Activated naive CD8-positive, alpha-beta T cell treated with anti-CD3 and anti-CD28 coated beads, Interleukin-2, amount 50 U/mL, for 24 hours (primary cell): ENCODE measurements around the gene HOXA13.

Experiments
- ATAC-seq: fragments of 150-1000 bp; cut with Tn5 transposase; one replicate; pipeline ENCODE4 v1.10.0; 2021
- DNase-seq: peaks from one replicate; pipeline ENCODE4 v3.0.0; 2021
- H3K27ac Mint-ChIP-seq: one replicate; pipeline ENCODE4 v1.8.0; 2021; ENCODE audit warnings: mild to moderate bottlenecking, mixed read lengths
- H3K27me3 Mint-ChIP-seq: one replicate; pipeline ENCODE4 v1.8.0; 2021; ENCODE audit warnings: mixed read lengths
- H3K36me3 Mint-ChIP-seq: one replicate; pipeline ENCODE4 v1.8.0; 2021; ENCODE audit warnings: low read depth, mixed read lengths
- H3K4me1 Mint-ChIP-seq: one replicate; pipeline ENCODE4 v1.8.0; 2021; ENCODE audit warnings: mixed read lengths
- H3K4me3 Mint-ChIP-seq: one replicate; pipeline ENCODE4 v1.8.0; 2021; ENCODE audit warnings: mild to moderate bottlenecking, moderate library complexity, mixed read lengths
- H3K9me3 Mint-ChIP-seq: one replicate; pipeline ENCODE4 v1.8.0; 2021; ENCODE audit warnings: mixed read lengths

The HOXA13 gene

DNA sequence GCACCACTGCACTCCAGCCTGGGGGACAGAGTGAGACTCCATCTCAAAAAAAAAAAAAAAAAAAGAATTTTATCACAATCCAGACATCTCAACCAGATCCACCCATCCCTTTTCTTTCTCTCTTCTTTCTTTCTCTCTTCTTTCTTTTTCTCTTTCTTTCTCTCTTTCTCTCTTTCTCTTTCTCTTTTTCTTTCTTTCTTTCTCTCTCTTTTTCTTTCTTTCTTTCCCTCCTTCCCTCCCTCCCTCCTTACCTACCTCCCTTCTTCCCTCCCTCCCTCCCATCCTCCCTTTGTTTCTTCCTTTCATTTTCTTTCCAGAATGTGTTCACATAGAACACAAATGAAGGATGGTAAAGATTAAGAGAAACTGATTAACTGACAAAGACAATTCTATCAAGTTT, 18.1 kb upstream of the HOXA13 start:
- H3K27ac Mint-ChIP-seq = no peak overlapping the region
- H3K27me3 Mint-ChIP-seq = peaks cover 83% of the 10 kb centered on the region
- H3K36me3 Mint-ChIP-seq = no peaks in the 10 kb centered on the region
- peaks cover 10% of the 10 kb centered on the region for H3K4me1 Mint-ChIP-seq
- no peaks in the 10 kb centered on the region for H3K9me3 Mint-ChIP-seq
- ATAC-seq = no peak
- DNase-seq = no peak
- no peak overlapping the region for H3K4me3 Mint-ChIP-seq

GRCh38 chr7:27215356-27215755, 15.5 kb upstream of the HOXA13 start:
- peaks cover 85% of the 10 kb centered on the region for H3K27me3 Mint-ChIP-seq
- no peak for ATAC-seq
- H3K27ac Mint-ChIP-seq = no peak overlapping the region
- no peaks in the 10 kb centered on the region for H3K9me3 Mint-ChIP-seq
- peaks cover 5% of the 10 kb centered on the region for H3K4me1 Mint-ChIP-seq
- no peak overlapping the region for H3K4me3 Mint-ChIP-seq
- no peak for DNase-seq
- H3K36me3 Mint-ChIP-seq = no peaks in the 10 kb centered on the region

DNA sequence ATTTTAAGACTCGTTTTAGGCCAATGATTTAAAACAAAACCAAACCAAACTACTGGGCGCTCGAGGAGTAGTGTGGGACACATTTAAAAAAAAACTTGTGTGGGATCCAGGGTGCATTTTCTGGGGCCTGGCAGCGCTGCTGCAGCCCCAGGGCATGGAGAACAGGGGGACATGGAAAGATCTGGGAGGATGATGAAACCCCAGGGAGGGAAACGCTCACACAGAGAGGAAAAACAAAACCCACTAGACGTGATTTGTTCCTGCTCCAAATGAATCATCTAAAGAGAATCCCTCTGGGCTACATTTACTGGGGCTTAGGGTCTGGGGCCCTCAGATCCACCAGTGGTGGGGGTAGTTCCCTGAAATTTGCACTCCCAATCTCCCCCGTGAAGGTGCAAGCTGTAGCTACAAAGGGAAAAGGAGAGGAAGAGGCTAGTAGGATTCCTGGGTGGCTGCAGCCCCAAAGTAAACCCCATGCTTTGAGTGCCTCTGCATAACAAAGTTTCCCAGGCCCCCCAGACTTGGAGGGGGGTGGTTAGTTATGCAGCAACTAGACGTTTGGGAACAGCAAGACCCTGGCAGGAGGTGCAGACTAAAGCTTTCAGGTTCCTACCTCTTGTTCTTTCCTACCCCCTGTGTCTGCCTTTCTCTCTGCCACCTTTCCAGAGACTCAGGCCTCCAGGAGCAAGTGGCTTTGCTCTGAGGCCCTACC, 14.5 kb upstream of the HOXA13 start:
- H3K4me1 Mint-ChIP-seq = peaks cover 7% of the 10 kb centered on the region
- ATAC-seq = no peak
- H3K4me3 Mint-ChIP-seq = no peak overlapping the region
- peaks cover 87% of the 10 kb centered on the region for H3K27me3 Mint-ChIP-seq
- H3K36me3 Mint-ChIP-seq = no peaks in the 10 kb centered on the region
- DNase-seq = no peak
- no peak overlapping the region for H3K27ac Mint-ChIP-seq
- H3K9me3 Mint-ChIP-seq = no peaks in the 10 kb centered on the region

DNA sequence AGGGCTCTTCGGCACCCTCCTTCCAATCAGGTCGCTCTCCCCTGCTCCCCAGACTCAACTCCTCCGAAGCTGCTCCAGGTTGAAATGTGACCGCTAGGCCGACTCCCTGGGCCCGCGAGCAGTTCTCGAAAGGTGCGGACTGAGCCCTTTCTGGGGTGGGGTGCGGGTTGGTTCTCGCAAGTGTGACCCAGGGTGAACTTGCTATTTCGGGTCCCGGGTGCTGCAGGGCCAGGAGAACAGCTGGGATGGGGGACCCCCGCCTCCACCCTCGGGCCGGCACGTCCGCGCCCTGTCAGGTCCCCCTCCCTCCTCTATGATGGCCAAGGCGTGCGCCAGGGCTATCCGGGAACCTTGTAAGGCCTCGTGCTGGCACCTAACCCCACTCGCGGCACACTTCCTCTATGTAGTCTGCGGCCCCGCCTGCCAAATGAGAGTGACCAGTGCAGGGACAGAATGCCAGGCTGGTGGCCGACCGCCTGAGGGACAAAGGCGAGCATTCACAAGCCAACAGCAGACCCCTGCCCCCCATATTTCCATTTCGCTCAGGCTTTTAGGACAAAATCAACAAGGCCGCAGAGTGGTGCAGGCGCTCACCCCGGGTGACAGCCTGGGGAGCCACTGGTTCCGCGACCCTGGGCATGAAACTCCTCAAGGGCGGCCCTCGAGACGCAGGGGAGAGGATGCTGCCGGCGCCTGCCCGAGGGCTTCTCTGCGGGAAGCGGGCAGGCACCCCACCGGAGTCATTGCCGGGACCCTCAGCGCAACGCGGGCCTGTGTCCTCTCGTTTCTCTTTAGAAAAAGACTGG, 13.7 kb upstream of the HOXA13 start:
- H3K9me3 Mint-ChIP-seq = no peaks in the 10 kb centered on the region
- ATAC-seq = no peak
- H3K4me3 Mint-ChIP-seq = no peak overlapping the region
- H3K27me3 Mint-ChIP-seq = peaks cover 89% of the 10 kb centered on the region
- DNase-seq = no peak
- H3K36me3 Mint-ChIP-seq = no peaks in the 10 kb centered on the region
- H3K4me1 Mint-ChIP-seq = peaks cover 7% of the 10 kb centered on the region
- no peak overlapping the region for H3K27ac Mint-ChIP-seq

DNA sequence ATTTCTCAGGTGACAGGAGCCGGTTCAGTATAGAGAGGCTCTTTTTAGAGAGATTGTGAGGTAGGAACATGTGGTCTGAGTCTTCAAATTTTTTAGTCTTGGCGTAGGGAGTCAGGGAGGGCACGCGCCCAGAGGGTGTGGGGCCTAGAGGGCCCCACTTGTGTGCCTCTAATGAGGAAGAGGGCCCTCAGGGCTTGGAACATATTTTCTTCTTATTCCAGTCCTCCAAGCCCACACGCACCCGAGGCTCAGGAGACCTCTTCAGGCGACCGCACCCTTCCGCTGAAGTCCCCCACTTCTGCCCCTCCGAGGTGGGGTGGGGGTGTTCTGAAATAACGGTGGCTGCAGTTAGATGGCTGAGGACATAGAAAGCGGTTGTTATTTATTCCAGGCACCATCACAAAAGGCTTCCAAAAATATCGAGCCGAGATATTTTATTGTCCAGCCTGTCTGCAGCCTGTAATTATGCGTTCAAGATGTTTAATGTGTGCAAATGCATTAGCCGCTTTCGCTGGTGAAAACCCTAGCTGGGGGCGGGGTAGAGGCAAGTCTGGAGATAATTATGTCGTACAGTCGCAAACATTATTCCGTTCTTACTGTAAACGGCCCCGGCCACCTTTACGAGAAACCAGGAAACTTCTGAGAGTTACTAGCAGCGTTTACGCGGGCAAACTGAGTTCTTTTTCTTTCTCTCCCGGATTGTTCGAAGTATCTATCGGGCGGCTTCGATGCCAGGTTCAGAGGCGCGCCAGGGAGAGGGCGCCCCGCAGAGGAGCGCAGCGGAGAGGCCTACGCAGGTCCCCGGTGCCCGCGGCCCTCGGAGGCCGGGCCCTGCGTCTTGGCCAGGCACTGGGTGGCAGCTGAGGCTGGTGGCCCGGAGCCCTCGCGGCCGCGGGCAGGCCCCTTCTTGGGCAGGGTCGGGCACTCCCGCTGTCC, 12.9 kb upstream of the HOXA13 start:
- no peak overlapping the region for H3K4me3 Mint-ChIP-seq
- H3K27ac Mint-ChIP-seq = no peak overlapping the region
- H3K9me3 Mint-ChIP-seq = no peaks in the 10 kb centered on the region

DNA sequence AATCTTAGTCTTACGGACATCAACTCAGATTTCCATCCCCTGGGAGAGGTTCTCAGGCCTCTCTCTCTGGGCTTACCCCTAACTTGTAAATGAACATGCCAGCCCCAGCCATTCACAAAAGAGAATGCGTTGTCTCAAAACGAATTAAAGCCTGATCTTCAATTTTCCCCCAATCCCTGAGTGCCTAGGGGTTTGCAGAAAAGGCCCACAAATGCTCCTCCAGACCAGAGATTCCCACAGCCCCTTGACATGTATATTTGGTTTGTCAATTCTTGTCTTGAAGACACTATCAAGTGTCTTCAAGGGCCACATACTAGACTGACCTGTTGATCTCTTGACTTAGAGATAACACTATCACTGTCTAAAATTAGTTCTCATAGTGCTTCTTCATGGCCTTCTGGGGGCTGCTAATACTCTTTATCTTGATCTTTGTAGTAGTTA, 11.9 kb upstream of the HOXA13 start:
- no peak for DNase-seq
- peaks cover 7% of the 10 kb centered on the region for H3K4me1 Mint-ChIP-seq
- H3K36me3 Mint-ChIP-seq = no peaks in the 10 kb centered on the region
- no peaks in the 10 kb centered on the region for H3K9me3 Mint-ChIP-seq
- H3K4me3 Mint-ChIP-seq = no peak overlapping the region
- no peak overlapping the region for H3K27ac Mint-ChIP-seq
- peaks cover 93% of the 10 kb centered on the region for H3K27me3 Mint-ChIP-seq
- no peak for ATAC-seq

More for the DNA sequence above, 12.9 kb upstream of the HOXA13 start:
- peaks cover 91% of the 10 kb centered on the region for H3K27me3 Mint-ChIP-seq
- DNase-seq = no peak
- no peak for ATAC-seq
- H3K4me1 Mint-ChIP-seq = peaks cover 7% of the 10 kb centered on the region
- H3K36me3 Mint-ChIP-seq = no peaks in the 10 kb centered on the region

DNA sequence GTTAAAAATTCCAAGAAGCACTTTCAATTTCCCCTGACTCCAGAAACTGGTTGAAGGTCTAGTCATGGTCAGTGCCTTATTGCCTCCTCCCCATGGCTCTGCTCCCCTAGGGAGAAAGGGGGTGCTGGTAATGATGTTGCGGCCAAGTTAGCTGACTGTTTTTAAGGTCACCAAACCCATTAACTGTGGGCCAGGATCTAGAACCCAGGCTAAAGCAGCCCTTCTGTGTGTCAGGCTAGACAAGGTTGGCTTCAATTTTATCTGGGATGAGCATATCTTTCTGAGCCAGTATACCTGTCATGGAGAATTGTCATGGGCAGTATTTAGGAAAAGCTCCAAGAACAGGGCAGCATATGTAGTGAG, 11.2 kb upstream of the HOXA13 start:
- H3K27me3 Mint-ChIP-seq = peaks cover 94% of the 10 kb centered on the region
- no peak overlapping the region for H3K27ac Mint-ChIP-seq
- no peaks in the 10 kb centered on the region for H3K9me3 Mint-ChIP-seq
- H3K4me1 Mint-ChIP-seq = peaks cover 7% of the 10 kb centered on the region
- ATAC-seq = no peak
- no peaks in the 10 kb centered on the region for H3K36me3 Mint-ChIP-seq
- DNase-seq = no peak
- H3K4me3 Mint-ChIP-seq = no peak overlapping the region

GRCh38 chr7:27210441-27211083, 10.7 kb upstream of the HOXA13 start:
- Mint-ChIP-seq H3K9me3 (no peaks in the 10 kb centered on the region), H3K27ac (no peak overlapping the region), H3K27me3 (peaks cover 95% of the 10 kb centered on the region), H3K4me3 (peak overlapping the region; percentile 26), H3K36me3 (no peaks in the 10 kb centered on the region), H3K4me1 (peaks cover 10% of the 10 kb centered on the region)
- ATAC-seq = peak; percentile 61
- DNase-seq = peak; percentile 62

DNA sequence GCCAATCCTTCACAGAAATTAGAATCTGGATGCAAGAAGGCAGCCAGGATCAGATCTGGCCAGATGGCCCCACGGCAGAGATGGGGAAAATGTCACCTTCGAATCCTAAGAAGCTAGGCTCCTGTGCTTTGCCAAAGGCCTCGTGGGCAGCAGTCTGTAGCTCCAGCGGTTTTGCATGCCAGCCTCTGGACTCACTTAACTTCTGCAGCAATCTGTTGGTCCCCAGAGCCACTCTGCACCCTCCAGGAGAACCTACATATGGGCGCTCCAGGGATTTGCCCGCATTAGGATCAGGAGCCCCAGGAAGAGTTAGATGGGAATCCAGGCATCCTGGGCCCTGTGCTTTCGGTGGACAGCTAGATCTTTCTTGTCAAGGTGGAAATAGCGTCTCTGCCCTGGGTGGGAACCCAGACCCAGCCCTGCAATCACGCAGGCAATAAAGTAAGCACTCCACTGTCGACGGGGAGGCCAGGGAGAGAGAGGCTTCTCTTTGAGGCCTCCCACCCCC, 10.1 kb upstream of the HOXA13 start:
- no peak overlapping the region for H3K27ac Mint-ChIP-seq
- no peaks in the 10 kb centered on the region for H3K9me3 Mint-ChIP-seq
- DNase-seq (no peak), ATAC-seq (no peak)
- H3K36me3 Mint-ChIP-seq = no peaks in the 10 kb centered on the region
- peaks cover 92% of the 10 kb centered on the region for H3K27me3 Mint-ChIP-seq
- no peak overlapping the region for H3K4me3 Mint-ChIP-seq
- H3K4me1 Mint-ChIP-seq = peaks cover 13% of the 10 kb centered on the region

GRCh38 chr7:27208998-27209397, 9.1 kb upstream of the HOXA13 start:
- Mint-ChIP-seq H3K4me3 (no peak overlapping the region), H3K9me3 (no peaks in the 10 kb centered on the region), H3K36me3 (no peaks in the 10 kb centered on the region), H3K4me1 (peaks cover 17% of the 10 kb centered on the region), H3K27ac (no peak overlapping the region), H3K27me3 (peaks cover 92% of the 10 kb centered on the region)
- DNase-seq (no peak), ATAC-seq (no peak)

DNA sequence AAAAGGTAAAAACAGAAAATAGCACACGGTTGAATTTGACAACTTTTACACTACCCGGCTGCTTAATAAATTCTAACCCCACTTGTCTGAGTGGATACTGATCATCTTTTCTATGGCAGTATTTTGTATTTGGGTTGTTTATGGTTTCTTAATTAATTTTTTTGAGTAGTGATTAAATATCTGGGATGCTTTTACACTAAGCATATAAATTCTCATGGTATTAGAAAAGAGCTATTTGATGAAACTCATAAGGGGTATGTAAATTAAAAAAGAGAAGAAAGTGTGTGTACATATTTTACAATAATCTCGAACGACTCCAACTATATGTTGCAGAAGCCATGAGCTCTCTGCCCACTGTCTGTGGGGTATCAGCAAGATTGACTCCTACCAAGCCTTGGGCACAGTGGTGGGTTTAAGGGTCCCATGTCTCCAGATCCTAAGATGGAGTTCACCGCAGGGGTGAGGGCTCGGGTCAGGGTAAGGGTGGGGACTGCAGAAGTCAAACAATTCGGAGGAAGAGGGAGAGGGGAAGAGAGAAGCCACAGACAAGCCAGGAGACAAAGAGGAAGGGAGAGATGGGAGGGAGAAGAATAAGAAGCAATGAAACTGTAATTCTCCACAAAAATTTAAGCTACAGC, 7.6 kb upstream of the HOXA13 start:
- Mint-ChIP-seq H3K9me3 (no peaks in the 10 kb centered on the region), H3K27ac (no peak overlapping the region), H3K4me1 (peaks cover 18% of the 10 kb centered on the region), H3K36me3 (no peaks in the 10 kb centered on the region), H3K27me3 (peaks cover 93% of the 10 kb centered on the region), H3K4me3 (no peak overlapping the region)
- DNase-seq = no peak
- no peak for ATAC-seq

- no peak for ATAC-seq
- H3K4me1 Mint-ChIP-seq = peaks cover 34% of the 10 kb centered on the region
- no peak overlapping the region for H3K4me3 Mint-ChIP-seq
- no peaks in the 10 kb centered on the region for H3K9me3 Mint-ChIP-seq
- no peaks in the 10 kb centered on the region for H3K36me3 Mint-ChIP-seq
- no peak overlapping the region for H3K27ac Mint-ChIP-seq
- no peak for DNase-seq
- peaks cover 94% of the 10 kb centered on the region for H3K27me3 Mint-ChIP-seq
Measured at GRCh38 chr7:27205325-27206280, 5.7 kb upstream of the HOXA13 start.

DNA sequence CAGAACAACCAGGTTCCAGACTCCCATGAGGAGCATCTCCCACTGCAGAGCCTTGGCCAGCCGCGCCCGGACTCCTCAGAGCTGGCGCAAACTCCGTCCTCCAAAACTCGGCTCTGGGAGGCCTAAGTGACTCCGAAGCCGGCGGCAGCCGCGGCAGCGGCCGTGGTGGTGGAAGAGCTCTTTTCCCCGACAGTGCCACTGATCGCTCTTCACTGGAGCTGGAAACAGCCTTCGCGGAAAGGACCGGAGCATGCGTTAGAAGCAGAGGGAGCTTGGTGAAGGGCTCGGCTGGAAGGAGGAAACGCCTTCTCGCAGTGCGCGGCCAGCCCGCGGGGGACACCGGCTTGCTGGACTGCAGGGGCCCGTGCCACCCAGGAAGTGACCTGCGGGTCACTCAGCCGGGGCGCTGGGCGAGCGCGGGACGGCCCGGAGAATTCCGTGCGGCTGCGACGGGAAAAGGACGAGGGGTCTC, 5.0 kb upstream of the HOXA13 start:
- Mint-ChIP-seq H3K4me1 (peaks cover 33% of the 10 kb centered on the region), H3K36me3 (no peaks in the 10 kb centered on the region), H3K4me3 (no peak overlapping the region), H3K27ac (no peak overlapping the region), H3K9me3 (no peaks in the 10 kb centered on the region), H3K27me3 (peaks cover 91% of the 10 kb centered on the region)
- DNase-seq (no peak), ATAC-seq (no peak)
